Spleen (tissue), 7 donors: ENCODE data around the gene TEPSIN.

Experiments used
- CTCF ChIP-seq, 11 experiments: fragments of 200-600 bp in 7 of 11; fragments of 450-650 bp in 4 of 11; sonication (generic) in 4 of 11; IDR thresholded peaks in 8 of 11; conservative IDR thresholded peaks in 3 of 11; 1 replicate in 7 of 11; 2 replicates in 4 of 11; pipeline versions ENCODE4 v1.4.0 to v1.8.0; 2016 to 2021; ENCODE audit warnings: antibody characterized with exemption in 11 of 11, inconsistent platforms in 4 of 11, mild to moderate bottlenecking in 1 of 11
- POLR2A ChIP-seq, 3 donors: fragments of 450-650 bp; IDR thresholded peaks; one replicate each; pipeline ENCODE4 v1.5.1; 2017; ENCODE audit warnings: antibody characterized with exemption in 3 of 3, mild to moderate bottlenecking in 1 of 3
- POLR2AphosphoS5 ChIP-seq, 3 donors: sonication (generic); formaldehyde crosslinking; IDR thresholded peaks; one replicate each; pipeline ENCODE4 v1.5.1; 2017; ENCODE audit warnings: antibody characterized with exemption in 3 of 3
- donor health status: DM: no; HTN: no; CAD: no; lungs with moderate emphysema.
- donor health status: DM: no; HTN: no; CAD: no.
- donor health status: DM: no; HTN: no; CAD: no.

- no peak for TF ChIP-seq CTCF (IDR thresholded peaks at IDR 0.05 in 8 of 11, conservative IDR thresholded peaks at IDR 0.05 in 3 of 11)
- TF ChIP-seq POLR2A (IDR thresholded peaks at IDR 0.05): no peak
- no peak for TF ChIP-seq POLR2AphosphoS5 (IDR thresholded peaks at IDR 0.05)
These were observed 15.1 kb downstream of the TEPSIN start for GRCh38 chr17:81223762-81224130.
